Tongue (tissue), 2 donors: Measurements from ENCODE around the gene SERPINB12. TPM values are rescaled to one million over a fixed set of nuclear protein-coding genes. Genes with fewer than 3 reads are reported as not detected.
A peak's percentile ranks its signal among the peaks of the same experiment; 100 is the strongest.

Experiments
- DNase-seq: peaks from one replicate; pipeline ENCODE4 v3.0.0-alpha.2; 2015
- total RNA-seq: library from RNA; depleted of rRNA; stranded (reverse); fragments of >200 nt; gene quantifications from one replicate; pipeline ENCODE4 v1.2.3, GENCODE V29; 2014

Gene SERPINB12
- total RNA-seq, 1 donor from 2014 or later, result 2.6 TPM

DNA sequence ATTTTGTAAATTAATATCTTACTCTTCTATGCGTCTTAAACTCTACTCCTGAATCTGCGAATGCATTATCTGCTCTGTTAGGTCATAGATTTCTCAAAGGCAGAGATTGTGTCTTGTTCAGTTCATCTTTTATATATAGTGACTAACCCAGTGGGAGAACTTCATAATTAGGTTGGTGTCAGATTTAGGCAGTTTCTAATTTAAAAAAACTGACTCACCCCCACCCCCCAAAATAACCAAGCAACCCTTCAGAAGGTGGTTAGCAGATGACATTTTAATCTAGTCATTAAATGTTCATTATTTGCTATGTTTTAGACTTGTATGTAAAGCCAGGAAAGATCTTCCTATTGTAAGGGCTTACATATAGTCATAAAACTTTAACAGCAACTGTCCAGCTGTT is 10.4 kb downstream of the SERPINB12 start:
- no peak for DNase-seq

DNA sequence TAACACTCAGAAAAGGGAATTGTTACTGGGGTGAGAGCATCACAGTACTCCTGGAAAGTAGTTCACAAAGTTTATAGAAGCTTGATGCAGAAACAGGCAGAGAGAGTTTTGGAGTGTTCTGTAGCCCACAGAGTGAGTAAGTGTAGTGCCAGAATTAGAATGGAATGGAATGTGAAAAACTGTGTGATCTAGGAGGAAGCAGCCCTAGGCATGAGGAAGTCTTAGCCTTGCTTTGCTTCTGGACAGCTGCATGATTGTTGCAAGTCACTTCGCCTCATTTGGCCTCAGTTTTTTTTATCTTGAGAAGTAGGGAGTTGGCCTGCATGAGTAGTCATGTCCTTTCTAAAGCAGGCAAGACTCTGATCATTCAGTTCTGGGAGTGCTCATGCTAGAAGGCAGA is 10.9 kb downstream of the SERPINB12 start:
- peak; percentile 65 for DNase-seq

DNA sequence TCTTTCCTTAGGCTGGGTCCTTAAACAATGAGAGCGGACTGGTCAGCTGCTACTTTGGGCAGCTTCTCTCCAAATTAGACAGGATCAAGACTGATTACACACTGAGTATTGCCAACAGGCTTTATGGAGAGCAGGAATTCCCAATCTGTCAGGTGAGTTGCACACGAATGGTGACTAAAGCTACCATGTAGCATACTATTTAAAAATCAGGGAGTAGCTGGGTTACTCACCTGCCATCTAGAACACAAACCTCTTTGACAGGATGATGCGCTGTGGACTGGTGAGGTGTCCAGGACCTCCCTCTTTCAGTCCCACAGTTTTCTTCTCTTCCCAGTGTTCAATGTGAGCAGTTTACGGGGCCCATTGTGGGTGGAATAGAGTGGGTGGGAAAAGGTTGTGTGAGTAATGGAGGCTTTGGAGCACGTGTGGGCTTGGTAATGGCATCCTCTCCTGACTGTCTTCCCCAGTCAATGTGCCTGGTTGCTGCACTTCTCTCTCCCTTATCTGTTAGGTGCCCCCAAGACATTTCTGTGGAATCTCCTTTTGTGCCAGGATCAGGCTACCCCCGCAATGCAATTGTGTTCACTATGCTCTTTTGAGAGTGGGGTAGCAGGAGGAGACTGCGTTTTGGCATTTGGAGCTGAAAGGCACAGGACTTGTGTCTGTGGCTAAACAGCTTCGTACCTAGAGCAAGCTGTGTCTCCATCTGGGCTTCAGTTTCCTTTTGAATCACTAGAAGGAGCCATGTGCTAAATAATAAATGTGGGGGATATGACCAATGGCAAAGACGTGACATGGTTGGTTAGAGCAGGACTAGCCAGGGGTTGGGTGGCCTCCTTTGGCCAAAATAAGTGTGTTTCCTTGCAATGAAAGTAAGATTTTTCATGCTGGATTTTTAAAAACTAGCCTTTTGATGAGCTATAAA is 17.7 kb downstream of the SERPINB12 start:
- no peak for DNase-seq

GRCh38 chr18:63562284-63562683 is 20.1 kb downstream of the SERPINB12 start:
- no peak for DNase-seq

GRCh38 chr18:63564021-63564420 is 21.9 kb downstream of the SERPINB12 start:
- no peak for DNase-seq

- DNase-seq, result peak; percentile 32
Observed at GRCh38 chr18:63564561-63564960, 22.4 kb downstream of the SERPINB12 start.

DNA sequence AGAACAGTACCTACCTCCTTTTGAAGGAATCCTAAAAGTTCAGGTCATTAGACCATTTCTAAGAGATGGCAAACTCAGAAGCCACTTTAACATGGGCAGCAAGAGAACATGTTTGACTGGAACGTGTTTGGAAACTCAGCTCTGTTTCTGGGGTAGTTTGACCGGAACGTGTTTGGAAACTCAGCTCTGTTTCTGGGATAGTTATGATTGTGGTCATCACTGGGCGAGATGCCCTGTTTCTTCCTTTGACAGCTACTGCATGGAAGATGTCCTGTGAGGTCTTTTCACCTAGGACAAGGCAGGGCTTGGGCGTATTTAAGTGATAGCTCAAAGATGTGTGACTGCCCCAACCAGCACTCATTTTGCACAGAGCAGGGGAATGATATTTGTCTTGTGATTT is 25.1 kb downstream of the SERPINB12 start:
- DNase-seq, result no peak

- no peak for DNase-seq
Observed at GRCh38 chr18:63567825-63568224, 25.7 kb downstream of the SERPINB12 start.

DNA sequence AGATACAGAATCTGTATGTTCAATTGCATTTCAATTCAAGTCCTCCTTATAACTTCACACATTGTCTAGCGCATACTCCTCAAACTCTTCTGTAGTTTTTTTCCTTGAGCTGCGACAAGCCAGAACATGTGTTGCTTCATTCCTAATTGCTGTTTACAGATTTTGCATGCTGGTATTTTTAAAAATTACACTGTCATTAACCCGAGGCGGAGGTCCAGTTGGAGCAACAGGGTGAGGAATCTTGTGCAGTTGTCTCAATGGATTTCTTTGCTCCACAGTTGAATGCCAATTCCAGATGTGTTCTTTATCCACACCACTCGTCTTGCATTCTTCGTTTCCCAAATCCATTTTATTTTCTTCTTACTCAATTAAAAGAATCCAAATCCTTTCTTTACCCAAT is 28.6 kb downstream of the SERPINB12 start:
- DNase-seq, result peak; percentile 44

- DNase-seq, result no peak
Observed at GRCh38 chr18:63575681-63576080, 33.5 kb downstream of the SERPINB12 start.

DNA sequence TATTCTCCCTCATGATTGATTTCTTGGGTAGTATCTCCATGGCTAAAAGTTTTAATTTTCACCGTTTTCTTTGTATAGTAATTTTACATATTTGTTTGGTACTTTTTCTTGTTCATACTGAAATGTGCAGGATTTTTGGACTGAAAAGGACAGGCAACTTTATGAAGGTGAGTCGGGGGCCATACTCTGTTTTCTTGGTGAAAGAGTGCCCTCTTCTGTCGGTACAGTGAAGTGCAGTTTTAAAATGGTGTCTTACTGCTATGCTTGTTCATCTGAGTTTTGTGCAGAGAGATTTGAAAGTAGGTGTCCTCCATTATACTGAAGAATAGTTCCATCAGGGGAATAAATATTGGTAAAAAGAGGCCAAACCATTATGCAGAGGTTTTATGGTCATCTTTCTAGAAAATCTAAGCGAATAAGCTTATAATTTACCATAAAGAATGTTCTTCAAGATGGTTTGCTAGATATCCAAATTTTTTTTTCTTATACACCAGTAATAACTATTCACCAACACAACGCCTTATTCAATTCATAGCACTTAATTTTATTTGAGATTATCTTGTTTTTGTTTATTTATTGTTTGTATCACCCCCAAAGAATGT is 36.3 kb downstream of the SERPINB12 start:
- peak; percentile 63 for DNase-seq

- DNase-seq, result no peak
Observed at GRCh38 chr18:63579616-63580015, 37.4 kb downstream of the SERPINB12 start.

DNA sequence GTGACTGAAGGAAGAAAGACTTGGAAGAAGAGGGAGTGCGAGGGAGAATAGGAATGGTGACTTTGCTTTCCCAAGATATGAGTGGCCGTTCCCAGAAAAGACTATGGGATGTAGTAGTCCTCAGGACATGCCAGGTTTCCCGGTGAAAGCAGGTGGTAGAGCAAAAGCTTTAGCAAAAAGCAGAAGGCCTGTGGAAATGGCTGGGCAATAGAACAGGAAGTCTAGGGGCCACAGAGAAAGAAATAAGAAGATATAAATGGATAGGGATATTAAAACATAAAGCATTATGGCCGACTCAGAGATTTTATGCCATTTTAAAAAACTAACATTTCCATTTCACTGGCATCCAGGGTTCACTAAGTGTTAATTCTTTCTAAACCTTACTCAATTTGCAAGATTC is 43.8 kb downstream of the SERPINB12 start:
- DNase-seq, result no peak

GRCh38 chr18:63586431-63586830 is 44.3 kb downstream of the SERPINB12 start:
- DNase-seq, result no peak

DNA sequence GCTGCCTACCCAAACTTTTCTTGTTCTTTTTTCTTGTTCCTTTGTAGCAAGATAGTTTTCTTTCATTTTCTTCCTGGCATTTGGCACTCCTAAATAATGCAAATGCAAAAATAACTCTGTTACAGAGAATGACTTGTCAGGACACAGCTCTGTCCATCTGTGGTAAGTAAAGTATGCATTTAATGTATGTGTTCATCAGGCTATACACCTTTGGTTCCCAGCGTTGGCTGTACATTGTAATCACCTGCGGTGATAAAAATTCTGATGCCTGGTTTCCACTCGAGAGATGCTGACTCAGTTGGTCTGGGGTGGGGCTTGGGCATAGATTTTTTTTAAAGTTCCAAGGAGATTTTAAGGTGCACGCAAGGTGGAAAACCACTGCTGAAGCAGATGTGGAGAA is 44.8 kb downstream of the SERPINB12 start, which contains the start of gene SERPINB13:
Gene SERPINB13 (plus strand): TSS at position 378 of the 400 bp plus-strand sequence. CDS start 1,325 bp downstream, outside the sequence.
- no peak for DNase-seq

DNA sequence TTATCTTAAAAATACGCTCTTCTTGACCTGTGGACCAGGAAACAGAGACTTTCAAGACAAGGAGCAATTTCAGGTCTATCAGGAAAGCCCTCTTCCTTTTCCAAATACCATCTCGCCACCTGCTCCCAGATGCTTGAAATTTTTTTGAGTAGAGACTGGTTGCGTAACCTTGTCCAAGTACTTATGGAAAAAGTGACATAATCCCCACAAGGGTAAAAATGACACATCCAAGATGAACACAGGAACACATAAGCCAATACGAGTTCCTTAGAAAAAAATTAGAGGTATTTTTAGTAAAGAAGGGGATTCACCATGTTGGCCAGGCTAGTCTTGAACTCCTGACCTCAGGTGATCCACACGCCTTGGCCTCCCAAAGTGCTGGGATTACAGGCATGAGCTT is 46.7 kb downstream of the SERPINB12 start:
- no peak for DNase-seq

DNA sequence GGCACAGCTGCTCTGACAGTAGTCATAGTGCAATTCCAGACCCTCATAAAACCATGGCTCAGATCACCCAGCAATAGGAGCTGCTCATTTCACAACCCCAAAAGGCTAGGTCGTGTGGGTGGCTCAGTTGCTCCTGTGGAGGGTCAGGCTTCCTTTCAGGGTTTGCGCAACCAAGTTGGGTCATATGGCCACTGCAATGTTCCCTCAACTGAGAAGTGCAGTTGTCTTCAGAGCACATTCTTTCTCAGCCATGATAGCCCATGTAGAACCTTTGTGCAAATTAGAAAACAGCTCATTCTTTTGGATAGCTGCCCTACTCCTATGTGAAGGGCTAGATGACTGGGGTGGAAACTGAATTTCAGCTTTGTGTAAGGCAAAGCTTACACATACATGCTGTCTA is 48.2 kb downstream of the SERPINB12 start:
- DNase-seq, result no peak

DNA sequence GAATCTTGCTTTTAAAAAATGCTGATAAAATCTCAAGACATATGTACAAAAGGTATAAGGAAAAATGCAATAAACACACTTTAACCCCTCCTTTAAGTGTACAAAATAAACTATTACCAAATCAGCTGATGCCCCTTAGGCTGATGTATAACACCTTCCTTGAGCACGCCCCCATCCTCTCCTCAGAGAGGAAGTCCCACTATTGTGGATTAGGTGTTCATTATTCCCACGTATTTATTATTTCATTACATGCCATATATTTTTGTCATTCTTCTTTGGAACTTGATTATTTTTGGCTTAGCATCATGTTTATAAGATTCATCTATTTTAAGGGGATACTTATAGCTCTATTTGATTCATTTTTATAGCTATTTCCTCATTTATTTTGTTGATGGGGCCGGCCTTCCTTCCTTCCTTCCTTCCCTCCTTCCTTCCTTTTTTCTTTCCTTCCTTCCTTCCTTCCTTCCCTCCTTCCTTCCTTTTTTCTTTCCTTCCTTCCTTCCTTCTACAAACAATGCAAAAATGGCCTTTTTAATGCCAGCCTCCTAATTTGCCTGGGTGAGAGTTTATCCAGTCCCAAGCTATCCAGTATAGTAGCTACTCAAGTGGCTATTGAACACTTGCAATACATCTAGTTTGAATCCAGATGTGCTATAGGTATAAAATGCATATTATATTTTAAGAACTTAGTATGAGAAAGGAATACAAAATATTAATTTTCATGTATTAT is 49.0 kb downstream of the SERPINB12 start:
- DNase-seq, result no peak

DNA sequence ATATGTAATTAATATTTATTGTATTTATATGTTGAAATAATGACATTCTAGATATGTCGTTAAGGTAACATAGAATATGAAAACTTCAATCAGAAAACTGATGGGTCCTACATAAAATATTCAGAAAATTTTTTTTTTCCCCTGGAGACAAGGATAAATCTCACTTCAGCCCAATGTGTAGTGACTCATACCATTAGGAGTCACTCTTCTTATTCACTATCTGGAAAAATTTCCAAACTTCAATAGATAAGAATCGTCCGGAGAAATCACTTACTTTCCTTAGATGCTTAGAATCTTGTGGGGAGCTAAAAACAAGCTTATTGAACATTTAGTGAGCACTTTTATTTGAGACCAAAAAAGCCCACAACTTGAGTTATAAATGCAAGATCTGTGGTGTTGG is 49.6 kb downstream of the SERPINB12 start:
- DNase-seq, result no peak

DNA sequence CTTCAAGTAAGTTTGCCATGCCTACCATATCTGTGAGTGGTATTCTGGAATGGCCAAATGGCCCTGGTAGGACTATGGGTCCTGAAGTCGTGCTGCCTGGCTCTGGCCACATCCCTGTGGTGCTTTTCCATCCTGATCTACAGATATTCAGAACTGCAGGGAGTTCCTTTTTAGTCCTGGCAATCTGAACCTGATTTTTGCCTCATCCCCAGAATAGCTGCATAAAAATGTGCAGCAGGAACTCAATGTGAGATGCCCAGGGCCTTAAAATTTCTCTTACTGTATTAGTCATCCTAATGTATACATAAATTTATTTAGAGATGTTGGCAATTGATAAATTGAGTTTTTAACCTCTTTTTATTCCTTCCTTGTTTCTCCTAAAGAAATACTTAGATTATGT is 50.3 kb downstream of the SERPINB12 start:
- no peak for DNase-seq

DNA sequence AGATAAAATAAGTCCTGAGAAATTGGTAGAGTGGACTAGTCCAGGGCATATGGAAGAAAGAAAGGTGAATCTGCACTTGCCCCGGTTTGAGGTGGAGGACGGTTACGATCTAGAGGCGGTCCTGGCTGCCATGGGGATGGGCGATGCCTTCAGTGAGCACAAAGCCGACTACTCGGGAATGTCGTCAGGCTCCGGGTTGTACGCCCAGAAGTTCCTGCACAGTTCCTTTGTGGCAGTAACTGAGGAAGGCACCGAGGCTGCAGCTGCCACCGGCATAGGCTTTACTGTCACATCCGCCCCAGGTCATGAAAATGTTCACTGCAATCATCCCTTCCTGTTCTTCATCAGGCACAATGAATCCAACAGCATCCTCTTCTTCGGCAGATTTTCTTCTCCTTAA is 54.8 kb downstream of the SERPINB12 start:
- no peak for DNase-seq

GRCh38 chr18:63603355-63603754 is 61.2 kb downstream of the SERPINB12 start:
- DNase-seq, result no peak

- no peak for DNase-seq
Observed at GRCh38 chr18:63603772-63604171, 61.6 kb downstream of the SERPINB12 start.
